NCI-H1930 (cell line): ENCODE data around the gene PHACTR2.
"Not testable (repeated sequence)": the region's sequence is repeated elsewhere in the genome, so short reads cannot be mapped to it uniquely, and the experiment has no call there.

Experiments
- DNase-seq, 2 experiments: peaks; one replicate each; lab custom pipeline; 2025; lab: John Stamatoyannopoulos, UW

Gene PHACTR2

DNA sequence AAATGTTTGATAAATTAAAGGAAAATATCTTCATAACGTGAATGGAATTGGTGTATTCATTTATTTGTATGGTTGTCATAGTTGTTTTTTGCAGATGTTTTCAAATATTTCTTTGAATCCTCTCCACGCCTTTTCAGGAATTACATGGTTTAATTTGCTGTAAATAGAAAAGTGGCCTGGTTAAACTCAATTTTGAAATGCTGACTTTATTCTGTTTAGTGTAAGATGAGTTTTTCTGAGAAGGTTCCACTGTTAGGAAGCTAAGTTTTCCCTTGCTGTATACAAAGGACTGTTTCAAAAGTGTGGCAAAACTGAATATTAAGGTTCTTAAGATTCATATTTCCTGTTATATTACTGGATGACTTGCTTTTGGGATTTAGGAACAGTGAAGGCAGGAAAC, 186.0 kb downstream of the PHACTR2 start:
- DNase-seq = no peak

DNA sequence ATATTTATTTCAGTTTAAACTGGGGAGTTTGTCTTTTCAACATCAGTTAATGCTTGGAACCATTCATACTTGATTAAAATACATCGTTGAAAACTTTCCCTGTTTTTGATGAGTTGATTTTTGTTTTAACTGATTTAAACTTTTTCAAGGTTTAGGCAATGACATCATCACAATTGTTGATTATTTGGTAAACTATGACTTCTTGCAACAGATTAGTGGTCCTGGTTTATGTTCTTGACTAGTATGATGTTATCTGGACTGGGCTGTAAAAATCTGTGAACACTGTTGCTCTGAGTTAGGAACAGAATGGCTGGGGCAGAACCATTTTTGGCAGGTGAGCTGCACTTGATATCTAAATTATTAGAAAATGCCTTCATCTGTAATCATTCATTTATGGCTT, 186.5 kb downstream of the PHACTR2 start, which contains the start of gene ZC2HC1B:
Gene ZC2HC1B, plus strand, starts transcription at position 241 of the 400 bp plus-strand sequence. Its CDS starts 66 bp downstream, at position 307.
- DNase-seq = no peak

DNA sequence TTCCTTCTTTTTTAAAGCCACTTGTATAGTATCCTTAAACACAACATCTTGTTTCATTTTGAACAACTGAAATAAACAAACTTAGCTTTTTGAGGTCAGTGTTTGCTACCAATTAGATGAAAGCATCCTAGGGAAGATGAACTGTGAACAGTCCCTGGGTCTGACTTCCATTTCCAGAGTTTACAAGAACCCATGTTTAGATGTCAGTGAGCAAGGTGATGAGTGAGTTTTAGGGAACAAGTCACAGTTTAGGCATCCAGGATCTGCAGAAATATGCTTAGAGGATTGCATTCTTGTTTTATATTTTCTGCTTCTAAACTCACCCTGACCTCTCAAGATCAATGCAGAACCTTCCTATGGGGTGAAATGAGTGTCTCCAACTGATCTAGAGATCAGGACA, 189.5 kb downstream of the PHACTR2 start:
- DNase-seq = no peak

DNA sequence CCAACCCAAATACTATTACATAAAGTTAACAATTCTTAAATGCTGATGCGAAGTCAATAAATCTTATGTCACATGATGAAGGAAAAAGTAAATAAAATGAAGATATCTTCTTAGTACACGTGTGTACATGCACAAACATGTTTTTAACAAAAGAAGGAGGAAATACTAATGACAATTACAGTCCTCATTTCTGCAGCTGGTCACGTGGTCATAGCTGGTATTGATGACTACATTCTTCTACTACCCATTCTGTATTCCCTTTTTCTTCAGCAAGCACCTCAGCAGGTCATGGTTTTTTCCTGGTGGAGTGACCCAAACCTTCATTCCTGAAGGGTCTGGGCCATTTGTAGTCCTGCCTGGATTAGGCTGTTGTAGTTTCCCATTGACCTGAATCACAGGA, 191.0 kb downstream of the PHACTR2 start:
- not testable (repeated sequence) for DNase-seq

DNA sequence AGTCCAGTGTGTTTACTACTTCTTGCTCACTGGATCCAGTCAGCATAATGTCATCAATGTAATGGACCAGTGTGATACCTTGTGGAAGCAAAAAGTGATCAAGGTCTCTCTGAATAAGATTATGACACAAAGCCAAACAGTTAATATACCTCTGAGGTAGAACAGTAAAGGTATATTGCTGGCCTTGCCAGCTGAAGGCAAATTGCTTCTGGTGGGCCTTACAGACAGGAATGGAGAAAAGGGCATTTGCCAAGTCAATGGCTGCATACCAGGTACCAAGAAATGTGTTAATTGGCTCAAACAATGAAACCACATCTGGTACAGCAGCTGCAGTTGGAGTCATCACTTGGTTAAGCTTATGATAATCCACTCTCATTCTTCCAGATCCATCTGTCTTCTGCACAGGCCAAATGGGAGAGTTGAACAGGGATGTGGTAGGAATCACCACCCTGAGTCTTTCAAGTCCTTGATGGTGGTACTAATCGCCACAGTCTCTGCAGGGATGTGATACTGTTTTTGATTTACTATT, 193.5 kb downstream of the PHACTR2 start:
- DNase-seq = not testable (repeated sequence)

DNA sequence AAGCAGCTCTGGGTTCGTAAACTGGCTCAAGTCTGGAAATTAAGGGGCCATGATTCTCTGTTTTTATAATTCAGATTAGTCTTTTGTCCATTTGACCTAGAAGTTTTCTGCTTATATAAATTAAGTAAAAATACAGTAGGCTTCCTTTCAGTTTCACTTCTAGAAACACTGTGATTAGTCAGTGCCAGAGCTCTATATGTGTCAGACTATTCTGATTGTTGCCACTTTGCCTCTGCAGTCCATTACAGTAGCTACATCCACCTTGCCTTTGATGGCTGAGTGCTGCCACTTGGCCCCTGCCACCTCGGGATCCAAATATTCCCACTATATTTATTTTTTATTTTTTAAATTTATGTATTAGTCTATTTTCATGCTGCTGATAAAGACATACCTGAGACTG, 194.4 kb downstream of the PHACTR2 start:
- DNase-seq = no peak

DNA sequence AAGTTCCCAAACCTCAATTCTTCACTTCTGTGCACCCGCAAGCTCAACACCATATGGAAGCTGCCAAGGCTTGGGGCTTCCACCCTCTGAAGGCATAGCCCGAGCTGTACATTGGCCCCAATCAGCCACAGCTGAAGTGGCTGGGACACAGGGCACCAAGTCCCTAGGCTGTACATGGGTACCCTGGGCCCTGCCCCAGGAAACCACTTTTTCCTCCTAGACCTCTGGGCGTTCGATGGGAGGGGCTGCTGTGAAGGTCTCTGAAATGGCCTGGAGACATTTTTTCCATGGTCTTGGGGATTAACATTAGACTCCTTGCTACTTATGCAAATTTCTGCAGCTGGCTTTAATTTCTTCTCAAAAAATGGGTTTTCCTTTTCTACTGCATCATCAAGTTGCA, 195.8 kb downstream of the PHACTR2 start:
- not testable (repeated sequence) for DNase-seq

DNA sequence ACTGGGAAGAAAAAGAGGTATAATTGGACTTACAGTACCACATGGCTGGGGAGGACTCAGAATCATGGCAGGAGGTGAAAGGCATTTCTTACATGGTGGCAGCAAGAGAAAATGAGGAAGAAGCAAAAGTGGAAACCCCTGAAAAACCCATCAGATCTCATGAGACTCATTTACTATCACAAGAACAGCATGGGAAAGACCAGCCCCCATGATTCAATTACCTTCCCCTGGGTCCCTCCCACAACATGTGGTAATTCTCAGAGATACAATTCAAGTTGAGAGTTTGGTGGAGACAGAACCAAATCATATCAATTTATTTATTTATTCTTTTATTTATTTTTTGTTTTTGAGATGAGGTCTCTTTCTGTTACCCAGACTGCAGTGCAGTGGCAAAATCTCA, 196.7 kb downstream of the PHACTR2 start:
- not testable (repeated sequence) for DNase-seq

DNA sequence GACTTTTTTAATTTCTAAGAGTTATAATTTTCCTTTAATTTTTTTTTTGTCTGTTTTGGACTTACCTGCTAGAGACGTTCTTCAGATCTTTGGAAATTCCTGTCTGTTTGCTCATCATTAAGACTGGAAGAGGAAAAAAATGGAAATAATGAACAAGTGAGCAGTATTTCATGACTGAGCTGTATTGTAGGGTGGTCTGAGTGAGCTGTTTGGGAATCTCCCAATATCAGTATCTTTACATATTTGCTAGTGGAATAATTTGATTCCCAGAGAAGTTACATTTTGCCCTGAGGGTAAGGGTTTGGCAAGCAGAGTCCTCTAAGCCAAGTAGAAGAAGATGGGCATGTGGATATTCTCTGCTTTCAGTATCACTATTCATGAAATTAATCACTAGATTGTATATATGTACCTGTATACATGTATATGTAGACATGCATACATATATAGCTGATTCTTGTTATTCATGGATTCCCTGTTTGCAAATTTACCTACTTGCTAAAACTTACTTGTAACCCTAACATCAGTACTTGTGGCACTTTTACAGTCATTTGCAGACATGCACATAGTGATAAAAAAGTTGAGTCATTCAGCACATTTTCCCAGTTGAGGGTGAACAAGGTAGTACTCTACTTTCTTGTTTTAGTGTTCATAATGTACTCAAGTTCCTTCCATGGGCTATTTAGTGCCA, 200.0 kb downstream of the PHACTR2 start:
- no peak for DNase-seq

DNA sequence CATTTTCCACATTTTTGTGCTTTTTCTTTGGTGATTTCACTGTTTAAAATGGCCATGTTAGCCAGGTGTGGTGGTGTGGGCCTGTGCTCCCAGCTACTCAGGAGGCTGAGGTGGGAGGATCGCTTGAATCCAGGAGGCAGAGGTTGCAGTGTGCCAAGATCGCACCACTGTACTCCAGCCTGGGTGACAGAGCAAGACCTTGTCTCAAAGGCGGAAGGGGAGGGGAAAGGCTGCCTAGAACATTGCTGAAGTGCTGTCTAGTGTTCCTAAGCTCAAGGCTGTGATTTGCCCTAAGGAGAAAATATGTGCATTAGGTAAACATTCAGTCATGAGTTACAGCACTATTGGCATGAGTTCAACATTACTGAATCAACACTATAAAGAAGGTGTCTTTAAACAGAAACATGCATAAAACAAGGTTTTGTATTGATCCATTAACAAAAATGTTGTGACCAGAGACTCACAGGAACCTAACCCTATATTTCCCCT, 200.6 kb downstream of the PHACTR2 start:
- no peak for DNase-seq

DNA sequence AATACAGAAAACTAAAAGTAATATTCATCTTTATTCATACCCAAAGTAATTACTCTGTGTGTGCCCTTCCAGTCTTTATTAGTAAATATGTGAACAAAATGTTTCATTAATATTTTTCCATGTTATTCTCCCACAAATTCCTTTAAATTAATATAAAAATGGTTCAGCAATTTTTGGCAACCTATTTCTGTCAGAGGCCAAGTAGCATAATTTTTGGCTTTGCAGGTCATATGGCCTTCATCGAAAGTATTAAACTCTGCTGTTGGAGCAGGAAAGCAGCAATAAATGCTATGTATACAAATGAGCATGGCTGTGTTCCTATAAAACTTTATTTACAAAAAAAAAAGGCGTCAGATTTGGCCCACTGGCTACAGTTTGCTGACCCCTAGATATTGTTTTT, 202.6 kb downstream of the PHACTR2 start:
- no peak for DNase-seq
